DMS153 treated with DMSO at 0.1 percent for 48 hours (cell line): ENCODE data around the gene NAPSA.
"Not testable (repeated sequence)": the region's sequence is repeated elsewhere in the genome, so short reads cannot be mapped to it uniquely, and the experiment has no call there.

Experiments used
- DNase-seq: peaks from one replicate; lab custom pipeline; 2025; ENCODE audit not compliant: unreplicated experiment; lab: John Stamatoyannopoulos, UW

Gene NAPSA

DNA sequence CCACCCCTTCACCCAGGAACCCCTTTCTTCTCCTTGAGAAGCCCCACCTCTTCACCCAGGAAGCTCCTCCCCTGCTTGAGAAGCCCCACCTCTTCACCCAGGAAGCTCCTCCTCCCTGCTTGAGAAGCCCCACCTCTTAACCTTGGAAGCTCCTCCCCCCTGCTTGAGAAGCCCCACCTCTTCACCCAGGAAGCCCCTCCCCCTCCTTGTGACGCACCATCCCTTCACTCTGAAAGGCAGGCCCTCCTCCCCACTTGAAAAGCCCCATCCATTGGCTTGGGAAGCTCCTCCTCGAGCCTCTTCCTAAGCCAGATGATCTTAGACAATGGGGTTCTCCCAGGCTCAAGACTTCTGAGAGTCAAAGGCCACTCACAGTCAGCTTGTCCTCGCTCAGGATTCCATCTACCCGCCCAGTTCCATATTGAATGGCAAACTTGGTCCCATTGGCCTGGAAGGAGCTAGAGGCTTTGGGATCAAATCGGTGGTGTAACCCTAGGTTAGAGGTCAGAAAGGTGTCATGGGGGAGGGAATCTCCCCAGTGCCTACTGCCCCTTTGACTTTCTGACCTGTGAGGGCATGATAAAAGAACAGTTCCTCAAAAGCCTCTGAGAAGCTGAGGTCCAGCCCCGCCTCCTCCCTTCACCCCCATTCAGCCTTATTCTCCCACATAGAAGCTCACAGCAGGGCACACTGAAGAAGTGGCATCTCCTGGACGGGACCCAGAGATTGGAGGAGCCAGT, 4.0 kb downstream of the NAPSA start:
- DNase-seq: no peak

- no peak for DNase-seq
Observed at GRCh38 chr19:50359328-50359818, 6.1 kb downstream of the NAPSA start.

DNA sequence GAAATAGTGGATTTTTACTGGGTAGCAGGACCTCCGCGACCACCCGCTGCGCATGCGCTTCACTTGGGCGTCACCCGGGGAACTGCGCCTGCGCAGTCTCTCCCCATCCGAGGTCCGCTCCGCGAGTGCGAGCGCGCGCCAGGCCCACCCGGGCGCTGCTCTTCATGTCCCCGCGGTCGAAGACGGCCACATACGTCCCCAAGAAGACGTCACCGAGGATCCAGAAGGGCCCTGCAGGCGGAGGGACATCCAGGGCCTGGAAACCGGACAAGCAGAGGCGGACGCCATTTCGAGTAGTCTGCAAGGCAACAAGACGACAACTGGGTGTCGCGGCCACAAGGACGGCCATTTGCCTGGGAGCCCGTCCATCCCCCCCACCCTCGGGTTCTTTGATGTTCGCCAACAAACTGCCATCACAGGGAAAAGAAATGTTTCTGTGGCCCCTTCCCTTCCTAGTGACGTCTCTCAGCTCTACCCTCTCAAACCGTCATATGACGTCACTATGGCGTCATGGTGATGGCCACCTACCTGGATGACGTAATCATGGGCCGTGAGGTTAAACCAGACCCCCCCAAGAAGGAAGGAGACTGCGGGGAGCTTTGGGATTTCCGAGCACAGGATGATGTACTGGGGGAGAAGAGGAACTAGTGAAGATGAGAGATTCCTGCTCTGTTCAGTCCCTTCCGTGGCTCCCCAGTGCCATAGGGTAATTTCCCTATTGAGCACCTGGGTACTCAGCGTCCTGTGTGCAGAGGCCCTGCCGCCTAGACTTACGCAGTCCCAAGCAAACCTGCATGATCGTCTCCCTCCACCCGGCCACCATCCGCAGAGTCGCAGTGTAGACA, 6.7 kb downstream of the NAPSA start:
- peak; percentile 8 for DNase-seq

GRCh38 chr19:50357178-50358100, 8.0 kb downstream of the NAPSA start:
- peak; percentile 64 for DNase-seq

GRCh38 chr19:50356691-50357177, 8.7 kb downstream of the NAPSA start:
- no peak for DNase-seq

- DNase-seq: not testable (repeated sequence)
Observed at GRCh38 chr19:50353487-50353880, 12.0 kb downstream of the NAPSA start.

DNA sequence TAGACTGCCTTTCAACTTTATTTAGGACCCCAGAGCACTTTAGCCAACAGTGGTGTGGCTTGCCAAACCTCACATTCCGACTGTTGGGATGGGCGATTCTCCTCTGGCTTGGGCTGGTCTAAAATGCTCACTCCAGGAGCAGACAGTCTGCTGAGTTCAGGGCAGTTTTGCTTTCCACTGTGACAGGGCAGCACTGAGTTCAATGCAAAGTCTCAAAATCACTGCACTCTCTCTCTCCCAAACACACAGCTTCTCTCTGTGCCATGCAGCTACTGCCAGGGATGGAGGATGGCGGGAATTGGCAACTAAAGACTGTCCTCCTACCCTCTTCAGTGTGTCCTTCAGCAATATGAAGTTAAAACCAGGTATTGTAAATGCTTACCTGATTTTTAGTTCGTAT, 13.2 kb downstream of the NAPSA start:
- no peak for DNase-seq

- no peak for DNase-seq
Observed at GRCh38 chr19:50349277-50350057, 16.0 kb downstream of the NAPSA start.

- not testable (repeated sequence) for DNase-seq
Observed at GRCh38 chr19:50347089-50347581, 18.3 kb downstream of the NAPSA start.

DNA sequence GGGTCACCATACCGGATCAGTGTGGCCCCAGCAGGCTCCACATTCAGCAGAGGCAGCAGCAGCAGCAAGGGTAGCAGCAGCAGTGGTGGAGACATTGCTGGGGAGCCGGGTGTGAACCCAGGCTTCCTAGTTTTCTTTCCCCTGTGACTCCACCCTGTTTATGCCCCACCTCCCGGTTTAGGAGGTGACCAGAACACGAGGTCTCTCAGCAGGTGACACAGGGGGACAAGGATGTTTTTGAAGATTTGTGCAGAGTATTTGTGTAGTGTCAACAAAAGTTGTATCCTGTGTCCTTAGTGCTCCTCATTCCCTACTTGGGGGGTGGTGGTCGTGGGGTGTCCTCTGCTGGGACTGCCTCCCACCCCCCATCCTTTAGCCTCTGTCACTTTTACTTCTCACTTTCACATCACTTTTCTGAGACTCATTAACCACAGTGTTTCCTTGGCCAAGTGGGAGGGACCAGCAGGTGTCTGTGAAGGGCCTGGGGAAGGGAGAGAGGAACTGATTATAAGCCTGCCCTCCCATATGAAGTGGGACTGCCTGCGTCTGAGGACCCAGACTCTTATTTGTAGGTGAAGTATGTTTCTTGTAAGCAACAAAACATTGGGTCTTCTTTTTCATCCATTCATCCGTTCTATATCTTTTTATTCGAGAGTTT, 20.6 kb downstream of the NAPSA start:
- DNase-seq: no peak

- DNase-seq: no peak
Observed at GRCh38 chr19:50341091-50341564, 24.3 kb downstream of the NAPSA start.

GRCh38 chr19:50340331-50340730, 25.1 kb downstream of the NAPSA start:
- DNase-seq: no peak

DNA sequence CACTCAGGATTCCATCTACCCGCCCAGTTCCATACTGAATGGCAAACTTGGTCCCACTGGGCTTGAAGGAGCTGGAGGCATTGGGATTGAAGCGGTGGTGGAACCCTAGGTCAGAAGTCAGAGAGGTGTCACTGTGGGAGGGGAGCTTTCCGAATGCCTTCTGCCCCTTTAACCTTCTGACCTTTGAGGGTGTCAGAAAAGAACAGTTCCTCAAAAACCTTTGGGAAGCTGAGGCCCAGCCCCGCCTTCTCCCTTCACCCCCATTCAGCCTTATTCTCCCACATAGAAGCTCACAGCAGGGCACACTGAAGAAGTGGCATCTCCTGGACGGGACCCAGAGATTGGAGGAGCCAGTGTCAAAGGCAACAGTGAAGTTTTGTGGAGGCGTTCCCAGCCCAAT, 28.4 kb downstream of the NAPSA start:
- not testable (repeated sequence) for DNase-seq

GRCh38 chr19:50334741-50335421, 30.6 kb downstream of the NAPSA start:
- no peak for DNase-seq

DNA sequence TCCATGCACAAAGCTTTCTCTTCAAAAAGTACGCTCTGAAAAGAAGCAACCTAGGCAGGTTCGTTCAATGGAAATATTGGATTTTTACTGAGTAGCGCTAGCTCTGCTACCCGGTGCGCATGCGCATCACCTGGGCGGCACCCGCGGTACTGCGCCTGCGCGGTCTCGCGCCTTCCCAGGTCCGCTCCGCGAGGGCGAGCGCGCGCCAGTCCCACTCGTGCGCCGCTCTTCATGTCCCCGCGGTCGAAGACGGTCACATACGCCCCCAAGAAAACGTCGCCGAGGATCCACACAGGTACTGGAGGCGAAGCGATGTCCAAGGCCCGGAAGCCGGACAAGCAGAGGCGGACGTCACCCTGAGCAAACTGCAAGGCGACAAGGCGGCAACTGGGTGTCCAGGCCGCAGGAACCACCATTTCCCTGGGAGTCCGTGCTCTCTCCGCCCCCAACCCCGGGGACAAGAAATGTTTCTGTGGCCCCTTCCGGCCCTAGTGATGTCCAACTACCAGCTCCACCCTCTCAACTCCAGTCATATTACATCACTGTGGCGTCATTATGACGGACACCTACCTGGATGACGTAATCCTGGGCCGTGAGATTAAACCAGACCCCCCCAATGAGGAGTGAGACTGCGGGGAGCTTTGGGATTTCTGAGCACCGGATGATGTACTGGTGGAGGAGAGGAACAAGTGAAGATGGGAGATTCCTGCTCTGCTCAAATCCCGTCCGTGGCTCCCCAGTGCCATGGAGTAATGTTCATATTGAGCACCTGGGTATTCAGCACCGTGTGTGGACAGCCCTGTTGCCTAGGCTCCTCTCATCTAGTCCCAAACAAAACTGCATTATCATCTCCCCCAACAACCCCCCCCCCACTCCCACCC, 31.5 kb downstream of the NAPSA start:
- DNase-seq: peak; percentile 97

DNA sequence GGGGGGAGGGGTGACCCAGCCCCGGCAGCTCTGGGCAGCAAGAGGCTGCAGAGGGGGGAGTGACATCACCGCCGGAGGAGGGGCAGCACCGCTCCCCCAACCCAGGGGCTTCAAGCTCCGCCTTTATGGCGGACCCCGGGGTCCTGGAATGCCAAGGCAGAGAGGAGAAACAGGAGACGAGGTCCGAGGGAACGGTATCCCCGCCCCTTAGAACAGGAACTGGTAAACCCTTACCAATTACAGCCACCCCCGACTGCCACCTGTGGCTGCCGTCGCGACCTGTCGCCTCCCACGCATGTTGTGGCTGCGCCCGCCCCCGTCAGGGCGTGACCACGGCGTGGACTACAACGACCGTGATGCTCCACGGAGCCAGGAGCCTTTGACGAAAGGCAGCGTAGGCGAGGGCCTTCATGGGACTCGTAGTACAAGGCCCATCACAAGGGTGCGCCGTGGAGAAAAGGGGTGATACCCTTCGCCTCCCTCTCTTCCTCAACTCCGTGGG, 32.2 kb downstream of the NAPSA start:
- DNase-seq: peak; percentile 97

DNA sequence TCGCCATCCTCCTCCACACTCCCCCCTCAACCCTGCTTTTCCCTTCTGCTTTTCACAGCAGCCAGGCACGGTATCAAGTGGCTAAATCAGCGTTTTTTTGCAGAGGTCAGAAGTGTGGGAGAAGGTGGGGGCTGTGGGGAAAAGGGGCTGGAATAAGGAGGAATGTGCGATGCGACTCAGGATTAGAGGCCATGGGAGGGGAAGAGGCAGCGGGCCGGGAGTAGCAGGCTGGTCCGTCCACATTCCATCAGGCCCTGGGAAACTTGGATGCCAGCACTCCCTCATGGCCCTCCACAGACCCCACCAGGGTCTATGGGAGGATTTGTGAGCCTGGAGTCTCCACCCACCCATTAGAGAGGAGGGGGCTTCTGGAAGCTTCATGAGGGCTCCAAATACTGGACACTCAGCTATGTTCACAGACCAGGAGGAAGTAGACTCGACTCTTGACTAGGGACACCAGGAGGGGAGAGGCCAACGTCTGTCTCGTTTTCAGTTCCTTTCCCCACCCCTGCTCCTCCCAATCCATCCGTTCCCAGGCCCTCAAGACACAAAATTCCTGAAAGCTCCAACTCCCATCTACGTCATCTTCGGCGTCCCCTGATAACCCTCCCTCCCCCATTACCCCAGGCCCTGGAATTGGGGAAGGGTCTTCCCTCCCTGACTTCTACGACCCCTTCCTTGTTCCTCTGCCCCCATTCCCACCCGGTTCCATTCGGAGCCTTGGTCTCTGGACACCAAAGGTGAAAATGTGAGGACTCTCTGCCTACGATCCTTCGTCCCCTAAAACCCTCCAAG, 33.0 kb downstream of the NAPSA start:
- no peak for DNase-seq
